ENCODE results near the gene CAPN9. TPM values are rescaled to one million over a fixed set of nuclear protein-coding genes. Genes with fewer than 3 reads are reported as not detected.
"Not testable (repeated sequence)": the region's sequence is repeated elsewhere in the genome, so short reads cannot be mapped to it uniquely, and the experiment has no call there.

Gene CAPN9
- total and polyA plus RNA-seq, 3 experiments from 2014 or later: not detected

- ChIA-PET CTCF (no interaction called here), POLR2A (no interaction called here)
- Mint-ChIP-seq H3K27ac (peak within 1 kb of the TSS in 1 of 8 donors; percentile 41), H3K4me3 (no peak within 1 kb of the TSS), H3K9me3 (peaks cover 0 to 4% (median 0%) of the 10 kb centered on the region in 5 donors), H3K36me3 (no peaks in the 10 kb centered on the region), H3K4me1 (no peaks in the 10 kb centered on the region), H3K27me3 (peaks cover 4 to 27% of the 10 kb centered on the region in 2 donors)
- no peaks in the 10 kb centered on the region for H3K36me3 ChIP-seq (ENCODE audit: insufficient read depth, low read length)
- no peaks in the 10 kb centered on the region for H3K27me3 ChIP-seq (ENCODE audit: insufficient read depth, low read length, poor library complexity, severe bottlenecking)
- no peak within 1 kb of the TSS for H3K4me3 ChIP-seq (ENCODE audit: low read length)
- no peaks in the 10 kb centered on the region for H3K9me3 ChIP-seq (ENCODE audit: low read length)
- H3K27ac ChIP-seq (ENCODE audit: low read depth, low read length): no peak within 1 kb of the TSS
- no peaks in the 10 kb centered on the region for H3K4me1 ChIP-seq (ENCODE audit: insufficient read depth, low read length)
- DNase-seq: no peak
Measured at GRCh38 chr1:230713915-230714764, 33.0 kb upstream of the CAPN9 start, which contains the start of gene AGT. TSS of gene AGT (minus strand) at chr1:230714122. CDS start at chr1:230710823, 3,299 bp downstream.

DNA sequence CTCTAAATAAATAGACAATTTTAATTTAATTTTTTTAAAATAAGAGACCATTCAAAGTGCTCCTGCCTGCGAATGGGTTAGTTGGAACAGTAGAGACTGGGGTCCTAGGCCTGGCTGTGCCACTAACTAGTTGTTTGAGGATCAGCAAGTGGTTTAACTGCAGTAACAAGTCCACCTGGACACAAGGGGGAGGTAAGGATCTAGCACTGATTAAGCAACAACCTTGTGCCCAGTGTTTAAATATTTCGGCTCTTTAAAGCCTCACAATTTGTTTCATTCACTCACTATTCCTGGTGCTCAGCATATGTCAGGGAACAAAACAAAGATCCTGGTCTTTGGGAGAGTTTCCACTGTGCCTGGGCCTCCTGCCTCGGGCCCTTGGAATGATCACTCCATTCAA is 31.7 kb upstream of the CAPN9 start:
- no peak for DNase-seq
- Histone ChIP-seq H3K27ac (ENCODE audit: low read depth, low read length) (no peak overlapping the region), H3K4me1 (ENCODE audit: insufficient read depth, low read length) (no peaks in the 10 kb centered on the region), H3K27me3 (ENCODE audit: insufficient read depth, low read length, poor library complexity, severe bottlenecking) (no peaks in the 10 kb centered on the region), H3K36me3 (ENCODE audit: insufficient read depth, low read length) (no peaks in the 10 kb centered on the region), H3K4me3 (ENCODE audit: low read length) (no peak overlapping the region), H3K9me3 (ENCODE audit: low read length) (no peaks in the 10 kb centered on the region)
- H3K4me1 Mint-ChIP-seq: no peaks in the 10 kb centered on the region
- H3K27me3 Mint-ChIP-seq: peaks cover 6 to 28% of the 10 kb centered on the region in 2 donors
- no peak overlapping the region for H3K27ac Mint-ChIP-seq
- ChIA-PET CTCF (no interaction called here), POLR2A (no interaction called here)
- H3K4me3 Mint-ChIP-seq: no peak overlapping the region
- H3K36me3 Mint-ChIP-seq: no peaks in the 10 kb centered on the region
- H3K9me3 Mint-ChIP-seq: peaks cover 0 to 4% (median 0%) of the 10 kb centered on the region in 5 donors

- POLR2A ChIA-PET; H3K4me1 ChIP-seq (ENCODE audit: insufficient read depth, low read length); H3K4me3 Mint-ChIP-seq; CTCF ChIA-PET; H3K4me3 ChIP-seq (ENCODE audit: low read length); H3K36me3 Mint-ChIP-seq; H3K27ac Mint-ChIP-seq; H3K27me3 ChIP-seq (ENCODE audit: insufficient read depth, low read length, poor library complexity, severe bottlenecking); H3K36me3 ChIP-seq (ENCODE audit: insufficient read depth, low read length); H3K9me3 ChIP-seq (ENCODE audit: low read length); H3K27ac ChIP-seq (ENCODE audit: low read depth, low read length); DNase-seq; H3K4me1 Mint-ChIP-seq; H3K9me3 Mint-ChIP-seq: not testable (repeated sequence)
- H3K27me3 Mint-ChIP-seq: peaks cover 11 to 32% of the 10 kb centered on the region in 2 donors
Measured at GRCh38 chr1:230716453-230716852, 30.7 kb upstream of the CAPN9 start.

DNA sequence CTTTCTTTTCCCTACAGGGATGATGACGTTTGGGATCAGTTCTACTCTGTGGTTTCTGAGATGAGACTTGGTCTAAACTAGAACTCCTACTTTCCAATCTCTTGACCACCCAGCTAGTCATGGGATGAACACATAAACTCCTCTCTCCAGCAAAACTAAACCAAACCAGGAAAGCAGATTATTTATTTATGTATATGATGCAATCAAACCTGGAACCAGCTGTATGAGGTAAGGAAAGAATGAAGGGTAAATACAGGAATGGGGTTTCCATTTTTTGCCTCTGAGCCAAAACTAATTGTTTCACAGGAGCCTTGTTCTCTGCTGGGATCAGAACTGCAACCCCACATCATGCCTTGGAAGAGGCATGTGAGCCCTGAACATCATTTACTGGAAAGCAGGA is 29.9 kb upstream of the CAPN9 start:
- Mint-ChIP-seq H3K4me1 (no peaks in the 10 kb centered on the region), H3K27me3 (peaks cover 14 to 32% of the 10 kb centered on the region in 2 donors), H3K4me3 (no peak overlapping the region), H3K36me3 (no peaks in the 10 kb centered on the region), H3K27ac (no peak overlapping the region), H3K9me3 (peaks cover 0 to 5% (median 3%) of the 10 kb centered on the region in 5 donors)
- POLR2A ChIA-PET: no interaction called here
- no peak overlapping the region for H3K27ac ChIP-seq (ENCODE audit: low read depth, low read length)
- CTCF ChIA-PET: no interaction called here
- no peaks in the 10 kb centered on the region for H3K27me3 ChIP-seq (ENCODE audit: insufficient read depth, low read length, poor library complexity, severe bottlenecking)
- no peaks in the 10 kb centered on the region for H3K9me3 ChIP-seq (ENCODE audit: low read length)
- no peaks in the 10 kb centered on the region for H3K36me3 ChIP-seq (ENCODE audit: insufficient read depth, low read length)
- no peak overlapping the region for H3K4me3 ChIP-seq (ENCODE audit: low read length)
- no peaks in the 10 kb centered on the region for H3K4me1 ChIP-seq (ENCODE audit: insufficient read depth, low read length)
- no peak for DNase-seq

- H3K4me3 ChIP-seq (ENCODE audit: low read length); H3K27ac Mint-ChIP-seq; H3K9me3 ChIP-seq (ENCODE audit: low read length); H3K27me3 ChIP-seq (ENCODE audit: insufficient read depth, low read length, poor library complexity, severe bottlenecking); H3K9me3 Mint-ChIP-seq; DNase-seq; H3K27ac ChIP-seq (ENCODE audit: low read depth, low read length); H3K36me3 Mint-ChIP-seq; H3K4me1 Mint-ChIP-seq; H3K36me3 ChIP-seq (ENCODE audit: insufficient read depth, low read length); H3K4me3 Mint-ChIP-seq; CTCF ChIA-PET; H3K4me1 ChIP-seq (ENCODE audit: insufficient read depth, low read length); POLR2A ChIA-PET: not testable (repeated sequence)
- peaks cover 10 to 31% of the 10 kb centered on the region in 2 donors for H3K27me3 Mint-ChIP-seq
Measured at GRCh38 chr1:230721849-230722522, 25.2 kb upstream of the CAPN9 start.

DNA sequence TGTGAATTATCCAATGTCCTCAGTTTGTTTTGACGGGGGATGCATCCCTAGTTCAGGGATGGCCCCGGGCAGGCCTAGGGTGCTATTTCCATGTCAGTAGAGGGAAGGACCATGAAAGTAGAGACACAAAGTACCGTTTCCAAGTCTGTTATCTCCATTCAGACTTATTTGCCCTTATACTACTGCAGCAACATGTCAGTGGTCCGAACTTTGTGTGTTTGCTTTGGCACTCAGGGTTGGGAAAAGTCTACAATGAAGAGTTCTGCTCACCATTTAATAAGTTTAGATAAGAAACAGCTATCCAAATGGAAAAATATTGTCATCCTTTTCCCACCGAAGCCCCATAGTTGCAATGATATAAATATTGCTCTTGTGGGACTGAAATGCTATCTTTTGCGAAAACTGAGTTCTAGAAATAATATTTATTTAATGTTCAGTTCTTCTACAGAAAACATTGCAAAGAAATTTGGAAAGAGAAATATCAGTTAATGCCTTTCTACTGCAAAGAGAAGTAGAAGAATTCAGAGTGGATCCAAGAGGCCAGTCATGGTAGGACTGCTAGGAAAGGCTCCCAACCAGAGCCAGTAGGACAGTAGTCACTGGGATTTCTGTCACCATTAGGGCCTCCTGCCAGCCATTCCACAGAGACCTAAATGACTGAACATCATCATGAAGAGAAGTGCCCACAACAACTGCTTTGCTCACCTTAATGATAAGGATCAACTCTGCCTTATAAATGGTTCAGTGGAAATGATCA is 21.8 kb upstream of the CAPN9 start:
- peaks cover 0 to 8% (median 1%) of the 10 kb centered on the region in 5 donors for H3K9me3 Mint-ChIP-seq
- peaks cover 13 to 40% of the 10 kb centered on the region in 2 donors for H3K27me3 Mint-ChIP-seq
- no peaks in the 10 kb centered on the region for H3K36me3 Mint-ChIP-seq
- no peak for DNase-seq
- Histone ChIP-seq H3K4me3 (ENCODE audit: low read length) (no peak overlapping the region), H3K36me3 (ENCODE audit: insufficient read depth, low read length) (no peaks in the 10 kb centered on the region), H3K9me3 (ENCODE audit: low read length) (no peaks in the 10 kb centered on the region), H3K4me1 (ENCODE audit: insufficient read depth, low read length) (no peaks in the 10 kb centered on the region), H3K27me3 (ENCODE audit: insufficient read depth, low read length, poor library complexity, severe bottlenecking) (no peaks in the 10 kb centered on the region), H3K27ac (ENCODE audit: low read depth, low read length) (no peak overlapping the region)
- no peak overlapping the region for H3K4me3 Mint-ChIP-seq
- ChIA-PET POLR2A (no interaction called here), CTCF (no interaction called here)
- H3K27ac Mint-ChIP-seq: no peak overlapping the region
- no peaks in the 10 kb centered on the region for H3K4me1 Mint-ChIP-seq

DNA sequence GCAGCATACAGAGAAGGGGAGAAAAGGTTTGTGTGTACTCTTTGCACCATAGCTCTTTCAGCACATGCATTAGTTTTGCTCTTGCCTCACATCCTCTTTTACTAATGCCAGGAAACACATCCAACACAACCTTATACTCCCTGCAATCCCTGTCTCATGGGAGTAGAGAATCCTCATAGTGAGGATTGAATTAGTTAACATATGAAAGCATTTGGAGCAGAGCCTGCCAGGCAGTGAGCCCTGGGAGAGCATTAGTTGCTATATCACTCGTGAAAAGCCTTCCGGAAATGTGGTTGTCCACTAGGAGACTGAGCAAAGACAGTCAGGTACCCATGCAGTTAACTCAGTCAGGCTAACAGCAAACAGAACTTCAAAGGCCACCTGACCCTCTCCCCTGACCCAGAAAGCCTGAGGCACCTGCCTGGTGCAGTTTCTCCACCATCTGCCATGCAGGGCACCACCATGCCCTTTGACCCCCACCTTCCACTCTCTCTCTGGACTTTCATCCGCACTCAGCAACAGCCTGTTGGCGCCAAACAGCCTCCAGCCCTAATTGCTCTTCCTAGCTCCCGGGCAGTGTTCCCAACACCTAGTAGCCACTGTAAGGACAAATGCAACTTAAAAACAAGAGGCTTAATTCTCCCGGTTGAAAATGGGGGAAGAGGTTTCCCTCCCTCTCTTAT is 18.3 kb upstream of the CAPN9 start:
- Mint-ChIP-seq H3K36me3 (no peaks in the 10 kb centered on the region), H3K4me1 (no peaks in the 10 kb centered on the region), H3K9me3 (peaks cover 0 to 3% (median 0%) of the 10 kb centered on the region in 5 donors), H3K4me3 (no peak overlapping the region), H3K27ac (no peak overlapping the region), H3K27me3 (peaks cover 6 to 43% of the 10 kb centered on the region in 2 donors)
- ChIA-PET CTCF (no interaction called here), POLR2A (no interaction called here)
- H3K27ac ChIP-seq (ENCODE audit: low read depth, low read length): no peak overlapping the region
- no peaks in the 10 kb centered on the region for H3K4me1 ChIP-seq (ENCODE audit: insufficient read depth, low read length)
- DNase-seq: no peak
- H3K36me3 ChIP-seq (ENCODE audit: insufficient read depth, low read length): no peaks in the 10 kb centered on the region
- no peaks in the 10 kb centered on the region for H3K27me3 ChIP-seq (ENCODE audit: insufficient read depth, low read length, poor library complexity, severe bottlenecking)
- H3K4me3 ChIP-seq (ENCODE audit: low read length): no peak overlapping the region
- no peaks in the 10 kb centered on the region for H3K9me3 ChIP-seq (ENCODE audit: low read length)
